Ishikawa (cell line): ENCODE results near the gene CDH13.

Experiments
- CEBPB ChIP-seq: IDR thresholded peaks from 2 replicates; pipeline ENCODE4 v1.6.1; 2012
- CREB1 ChIP-seq: IDR thresholded peaks from 2 replicates; pipeline ENCODE4 v1.6.1; 2012; ENCODE audit warnings: low read depth
- EGR1 ChIP-seq: IDR thresholded peaks from 2 replicates; pipeline ENCODE4 v1.6.1; 2012
- EP300 ChIP-seq: IDR thresholded peaks from 2 replicates; pipeline ENCODE4 v1.6.1; 2012; ENCODE audit warnings: borderline replicate concordance
- FOXM1 ChIP-seq: IDR thresholded peaks from 2 replicates; pipeline ENCODE4 v1.6.1; 2012; ENCODE audit warnings: low read depth, borderline replicate concordance
- MAX ChIP-seq: IDR thresholded peaks from 2 replicates; pipeline ENCODE4 v1.6.1; 2012
- NFIC ChIP-seq: IDR thresholded peaks from 2 replicates; pipeline ENCODE4 v1.6.1; 2012
- RAD21 ChIP-seq: IDR thresholded peaks from 2 replicates; pipeline ENCODE4 v1.6.1; 2012; ENCODE audit warnings: low read depth
- REST ChIP-seq: IDR thresholded peaks from 2 replicates; pipeline ENCODE4 v1.6.1; 2012; ENCODE audit warnings: low read depth, mild to moderate bottlenecking
- TAF1 ChIP-seq: IDR thresholded peaks from 2 replicates; pipeline ENCODE4 v1.6.1; 2012; ENCODE audit warnings: low read depth, mild to moderate bottlenecking
- TCF12 ChIP-seq: IDR thresholded peaks from 2 replicates; pipeline ENCODE4 v1.6.1; 2012; ENCODE audit warnings: low read depth
- TEAD4 ChIP-seq: IDR thresholded peaks from 2 replicates; pipeline ENCODE4 v1.6.1; 2012
- USF1 ChIP-seq: IDR thresholded peaks from 2 replicates; pipeline ENCODE4 v1.6.1; 2012
- YY1 ChIP-seq: IDR thresholded peaks from 2 replicates; pipeline ENCODE4 v1.6.1; 2012; ENCODE audit warnings: low read depth
- ZBTB7A ChIP-seq: IDR thresholded peaks from 2 replicates; pipeline ENCODE4 v1.6.1; 2012; ENCODE audit warnings: low read depth

The CDH13 gene

GRCh38 chr16:83490073-83490472, 863.3 kb downstream of the CDH13 start:
- TF ChIP-seq ZBTB7A (no peak), TCF12 (no peak), FOXM1 (no peak), CREB1 (no peak), USF1 (no peak), EGR1 (no peak), EP300 (no peak), CEBPB (no peak), NFIC (no peak), TAF1 (no peak), YY1 (no peak)

- TF ChIP-seq TCF12, result no peak
- no peak for TF ChIP-seq USF1
- TF ChIP-seq MAX, result no peak
- no peak for TF ChIP-seq EGR1
- no peak for TF ChIP-seq CREB1
- no peak for TF ChIP-seq FOXM1
- no peak for TF ChIP-seq CEBPB
- no peak for TF ChIP-seq RAD21
- TF ChIP-seq REST, result no peak
- TF ChIP-seq EP300, result no peak
- no peak for TF ChIP-seq ZBTB7A
- no peak for TF ChIP-seq YY1
Observed at GRCh38 chr16:83494459-83494858, 867.7 kb downstream of the CDH13 start.

- TF ChIP-seq USF1 (no peak), RAD21 (no peak), MAX (no peak), EP300 (no peak), TAF1 (no peak), ZBTB7A (no peak), TEAD4 (no peak), FOXM1 (no peak), TCF12 (no peak), REST (no peak), NFIC (no peak), YY1 (no peak), CREB1 (no peak)
Observed at GRCh38 chr16:83501481-83501880, 874.7 kb downstream of the CDH13 start.

- no peak for TF ChIP-seq MAX
- no peak for TF ChIP-seq TEAD4
- TF ChIP-seq CEBPB, result no peak
- TF ChIP-seq TAF1, result no peak
- TF ChIP-seq NFIC, result no peak
- no peak for TF ChIP-seq TCF12
- TF ChIP-seq FOXM1, result no peak
Observed at GRCh38 chr16:83508295-83508694, 881.5 kb downstream of the CDH13 start.

- TF ChIP-seq FOXM1 (no peak), EP300 (no peak), CEBPB (no peak), NFIC (no peak), MAX (no peak), TEAD4 (no peak), USF1 (no peak), EGR1 (no peak), TAF1 (no peak), CREB1 (no peak), REST (no peak), RAD21 (no peak), TCF12 (no peak), YY1 (no peak), ZBTB7A (no peak)
Observed at GRCh38 chr16:83509316-83509715, 882.5 kb downstream of the CDH13 start.
